Neural crest cell (in vitro differentiated cells): ENCODE results near the gene PSMA2. TPM values are rescaled to one million over a fixed set of nuclear protein-coding genes. Genes with fewer than 3 reads are reported as not detected.

Experiments used
- DNase-seq: peaks from one replicate; pipeline ENCODE4 v3.0.0; 2021; ENCODE audit warnings: low read depth, mixed read lengths, low spot score
- H3K27ac Mint-ChIP-seq: one replicate; pipeline ENCODE4 v1.8.0; 2021; ENCODE audit warnings: mild to moderate bottlenecking, mixed read lengths; ENCODE audit not compliant: unreplicated experiment
- H3K27me3 Mint-ChIP-seq: 2 replicates; pipeline ENCODE4 v1.8.0; 2021; ENCODE audit warnings: low read depth, mild to moderate bottlenecking, mixed read lengths
- H3K36me3 Mint-ChIP-seq: 2 replicates; pipeline ENCODE4 v1.8.0; 2021; ENCODE audit warnings: low read depth, mild to moderate bottlenecking, mixed read lengths
- H3K4me1 Mint-ChIP-seq: 2 replicates; pipeline ENCODE4 v1.8.0; 2021; ENCODE audit warnings: mixed read lengths
- H3K4me3 Mint-ChIP-seq: one replicate; pipeline ENCODE4 v1.8.0; 2021; ENCODE audit warnings: mild to moderate bottlenecking, mixed read lengths
- H3K9me3 Mint-ChIP-seq: 2 replicates; pipeline ENCODE4 v1.8.0; 2021; ENCODE audit warnings: mixed read lengths
- total RNA-seq: library from RNA; stranded (reverse); gene quantifications from 2 replicates; pipeline ENCODE4 v1.2.1, GENCODE V29; 2021
- TF ChIP-seq, protein P1 (sequence below): fragments of 200-600 bp; sonication (generic); conservative IDR thresholded peaks from 2 replicates; pipeline ENCODE4 v1.5.0; 2021; ENCODE audit warnings: antibody characterized with exemption, mild to moderate bottlenecking

The PSMA2 gene
- total RNA-seq, 1 donor from 2014 or later, result 128 TPM

DNA sequence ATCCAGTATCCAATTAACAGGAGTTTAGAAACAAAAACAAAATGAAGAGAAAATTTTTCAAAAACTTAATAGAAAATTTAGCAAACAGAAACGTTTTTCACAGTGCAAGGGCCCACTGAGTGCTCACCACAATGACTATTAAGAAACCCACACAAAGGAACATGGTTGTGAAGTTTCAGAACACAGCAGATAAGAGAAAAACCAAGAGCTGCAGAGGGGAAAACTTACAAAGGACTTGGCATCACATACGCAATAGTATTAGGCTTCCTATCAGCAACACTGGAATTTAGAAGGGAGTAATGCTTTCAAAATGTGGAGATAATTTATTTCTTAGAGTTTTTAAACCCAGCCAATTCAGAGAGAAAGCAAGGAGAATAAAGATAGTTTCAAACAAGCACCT lies 18.4 kb downstream of the PSMA2 start:
- Mint-ChIP-seq H3K9me3 (no peaks in the 10 kb centered on the region), H3K27me3 (no peaks in the 10 kb centered on the region), H3K4me1 (peaks cover 24% of the 10 kb centered on the region), H3K27ac (peak overlapping the region; percentile 79), H3K36me3 (peaks cover 10% of the 10 kb centered on the region), H3K4me3 (no peak overlapping the region)
- TF ChIP-seq, protein P1, sequence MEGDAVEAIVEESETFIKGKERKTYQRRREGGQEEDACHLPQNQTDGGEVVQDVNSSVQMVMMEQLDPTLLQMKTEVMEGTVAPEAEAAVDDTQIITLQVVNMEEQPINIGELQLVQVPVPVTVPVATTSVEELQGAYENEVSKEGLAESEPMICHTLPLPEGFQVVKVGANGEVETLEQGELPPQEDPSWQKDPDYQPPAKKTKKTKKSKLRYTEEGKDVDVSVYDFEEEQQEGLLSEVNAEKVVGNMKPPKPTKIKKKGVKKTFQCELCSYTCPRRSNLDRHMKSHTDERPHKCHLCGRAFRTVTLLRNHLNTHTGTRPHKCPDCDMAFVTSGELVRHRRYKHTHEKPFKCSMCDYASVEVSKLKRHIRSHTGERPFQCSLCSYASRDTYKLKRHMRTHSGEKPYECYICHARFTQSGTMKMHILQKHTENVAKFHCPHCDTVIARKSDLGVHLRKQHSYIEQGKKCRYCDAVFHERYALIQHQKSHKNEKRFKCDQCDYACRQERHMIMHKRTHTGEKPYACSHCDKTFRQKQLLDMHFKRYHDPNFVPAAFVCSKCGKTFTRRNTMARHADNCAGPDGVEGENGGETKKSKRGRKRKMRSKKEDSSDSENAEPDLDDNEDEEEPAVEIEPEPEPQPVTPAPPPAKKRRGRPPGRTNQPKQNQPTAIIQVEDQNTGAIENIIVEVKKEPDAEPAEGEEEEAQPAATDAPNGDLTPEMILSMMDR, result no peak
- no peak for DNase-seq

DNA sequence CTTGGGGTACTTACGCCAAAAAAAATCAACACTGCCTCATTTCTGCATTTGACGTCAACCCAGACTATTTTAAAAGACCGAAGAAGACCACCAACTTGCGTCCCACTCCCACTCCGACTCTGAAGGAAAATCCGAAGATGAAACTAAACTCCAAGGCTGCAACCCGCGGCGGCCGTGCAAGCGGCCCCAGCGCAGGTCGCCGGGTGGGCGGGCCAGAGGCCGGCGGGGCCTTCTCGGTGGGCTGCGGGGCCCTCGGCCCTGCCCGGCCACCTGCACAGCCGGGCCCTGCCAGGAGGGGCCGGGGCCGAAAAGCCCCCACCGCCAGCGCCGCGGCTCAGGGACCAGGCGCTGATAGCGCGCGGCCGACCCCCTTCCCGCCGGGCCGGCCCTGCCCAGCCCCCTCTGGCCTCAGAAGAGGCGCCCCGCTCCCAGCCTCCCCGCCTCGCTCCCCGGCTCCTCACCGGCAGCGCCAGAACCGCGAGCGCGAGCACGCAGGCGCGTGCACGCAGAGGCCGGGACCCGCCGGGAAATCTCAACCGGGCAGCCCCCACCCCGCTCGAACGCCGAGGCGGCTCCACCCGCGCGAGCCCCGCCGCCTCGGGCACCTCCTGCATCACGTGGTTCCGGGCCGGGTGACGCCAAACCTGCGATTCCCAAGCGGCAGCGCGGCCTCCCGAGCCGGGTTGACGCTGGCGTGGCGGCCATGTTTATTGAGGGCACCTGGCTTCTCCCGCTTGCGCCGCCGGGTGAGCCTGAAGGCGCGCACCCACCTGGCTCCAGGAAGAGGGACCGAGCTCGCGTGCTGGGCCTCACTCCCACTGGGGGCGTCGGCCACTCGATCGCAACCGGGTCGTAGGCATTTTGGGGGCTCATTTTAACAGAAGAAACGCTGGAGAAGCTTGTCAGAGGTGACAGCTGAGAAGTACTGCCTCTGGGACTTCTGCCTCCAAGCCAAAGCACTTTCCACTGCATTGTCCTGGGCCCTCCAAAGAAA lies 20.2 kb downstream of the PSMA2 start, which contains the start of gene C7orf25:
C7orf25 (minus strand) TSS at position 617 of the 994 bp plus-strand sequence. CDS start 1,170 bp downstream, outside the sequence.
- peaks cover 7% of the 10 kb centered on the region for H3K36me3 Mint-ChIP-seq
- H3K4me1 Mint-ChIP-seq, result peaks cover 24% of the 10 kb centered on the region
- no peaks in the 10 kb centered on the region for H3K9me3 Mint-ChIP-seq
- H3K27me3 Mint-ChIP-seq, result no peaks in the 10 kb centered on the region
- H3K4me3 Mint-ChIP-seq, result peak within 1 kb of the TSS; percentile 94
- TF ChIP-seq, protein P1, result no peak
- peak; percentile 95 for DNase-seq
- peak within 1 kb of the TSS; percentile 94 for H3K27ac Mint-ChIP-seq

DNA sequence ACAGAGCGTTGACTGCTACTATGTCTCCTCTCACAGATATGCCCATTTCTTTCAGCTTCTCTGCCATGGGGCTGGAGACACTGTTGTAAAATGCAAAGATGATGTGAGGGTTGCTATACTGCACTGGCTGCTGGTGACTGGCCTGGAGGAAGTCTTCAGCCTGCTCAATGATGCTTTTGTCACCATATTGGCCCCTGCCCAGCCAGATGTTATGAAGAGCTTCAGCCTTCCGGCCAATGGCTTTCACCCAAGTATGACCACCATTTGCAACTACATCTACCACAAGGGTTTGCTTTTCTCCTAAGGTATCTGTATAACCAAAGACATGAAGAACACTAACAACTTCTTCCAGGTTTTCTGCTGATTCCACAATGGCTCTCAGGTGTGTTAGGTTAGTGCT lies 21.7 kb downstream of the PSMA2 start:
- TF ChIP-seq, protein P1, result no peak
- Mint-ChIP-seq H3K9me3 (no peaks in the 10 kb centered on the region), H3K4me3 (peak overlapping the region; percentile 44), H3K36me3 (peaks cover 2% of the 10 kb centered on the region), H3K27ac (no peak overlapping the region), H3K27me3 (no peaks in the 10 kb centered on the region), H3K4me1 (peaks cover 24% of the 10 kb centered on the region)
- DNase-seq, result no peak

DNA sequence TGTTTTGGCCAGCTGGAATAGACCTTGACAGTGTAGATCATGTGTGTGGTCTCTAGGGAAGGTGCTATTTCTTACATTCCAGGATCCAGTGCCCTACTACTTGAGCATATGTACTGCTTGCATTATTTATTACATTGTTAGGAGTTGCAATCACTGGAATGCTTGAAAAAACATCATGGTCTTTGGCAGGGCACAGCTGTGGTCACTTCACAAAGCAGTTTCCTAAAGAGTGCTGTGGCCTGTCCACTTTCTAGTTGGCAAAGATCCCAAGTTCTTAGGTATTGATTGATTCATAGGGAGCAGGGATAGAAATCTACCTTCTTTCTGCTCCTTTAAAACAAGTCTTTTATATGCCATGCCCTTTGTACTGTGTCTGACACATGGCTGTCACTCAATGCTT lies 24.7 kb downstream of the PSMA2 start:
- H3K27me3 Mint-ChIP-seq, result peaks cover 2% of the 10 kb centered on the region
- H3K9me3 Mint-ChIP-seq, result no peaks in the 10 kb centered on the region
- H3K4me1 Mint-ChIP-seq, result peaks cover 20% of the 10 kb centered on the region
- no peak overlapping the region for H3K27ac Mint-ChIP-seq
- no peaks in the 10 kb centered on the region for H3K36me3 Mint-ChIP-seq
- no peak overlapping the region for H3K4me3 Mint-ChIP-seq
- DNase-seq, result no peak
- TF ChIP-seq, protein P1, result no peak

DNA sequence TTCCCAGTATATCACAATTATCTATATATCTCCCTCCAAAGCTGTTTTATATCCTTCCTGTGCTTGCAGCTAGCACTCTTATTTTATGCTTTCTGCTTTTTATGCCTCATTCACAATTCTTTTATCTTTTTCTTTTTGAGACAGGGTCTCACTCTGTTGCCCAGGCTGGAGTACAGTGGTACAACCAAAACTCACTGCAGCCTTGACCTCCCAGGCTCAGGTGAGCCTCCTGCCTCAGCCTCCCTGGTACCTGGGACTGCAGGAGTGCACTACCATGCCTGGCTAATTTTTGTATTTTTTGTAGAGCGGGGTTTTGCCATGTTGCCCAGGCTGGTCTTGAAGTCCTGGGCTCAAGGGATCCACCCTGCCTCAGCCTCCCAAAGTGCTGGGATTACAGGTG lies 25.8 kb downstream of the PSMA2 start:
- Mint-ChIP-seq H3K4me3 (no peak overlapping the region), H3K36me3 (no peaks in the 10 kb centered on the region), H3K4me1 (peaks cover 13% of the 10 kb centered on the region), H3K27me3 (peaks cover 2% of the 10 kb centered on the region), H3K9me3 (no peaks in the 10 kb centered on the region), H3K27ac (no peak overlapping the region)
- DNase-seq, result no peak
- TF ChIP-seq, protein P1, result no peak
